GM21576 (cell line): ENCODE data around the gene TUBA3C.

Experiments used
- ATAC-seq: cut with Tn5 transposase; IDR thresholded peaks from one replicate; pipeline ENCODE4 v1.9.1; 2021; ENCODE audit warnings: mild to moderate bottlenecking, moderate library complexity; ENCODE audit not compliant: unreplicated experiment

The TUBA3C gene

DNA sequence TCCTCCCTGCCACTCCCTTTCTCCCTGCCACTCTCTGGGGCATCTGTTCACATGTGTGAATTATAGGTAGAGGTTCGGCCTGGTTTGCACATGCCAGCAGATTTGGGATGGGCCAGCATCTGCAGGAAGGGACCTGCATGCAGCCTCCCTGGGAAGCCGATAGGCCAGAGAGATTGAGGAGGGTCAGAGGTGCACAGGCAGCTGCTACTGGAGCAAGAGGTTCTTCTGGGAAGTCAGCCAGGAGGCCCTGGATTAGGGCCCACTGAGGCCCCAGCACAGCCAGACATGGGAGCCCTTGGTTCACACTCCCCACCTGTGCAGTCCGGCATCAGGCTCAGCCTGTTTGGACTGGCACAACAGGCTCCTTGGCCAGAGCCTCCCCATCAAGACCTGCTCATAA, 12.1 kb downstream of the TUBA3C start:
- ATAC-seq, result no peak

DNA sequence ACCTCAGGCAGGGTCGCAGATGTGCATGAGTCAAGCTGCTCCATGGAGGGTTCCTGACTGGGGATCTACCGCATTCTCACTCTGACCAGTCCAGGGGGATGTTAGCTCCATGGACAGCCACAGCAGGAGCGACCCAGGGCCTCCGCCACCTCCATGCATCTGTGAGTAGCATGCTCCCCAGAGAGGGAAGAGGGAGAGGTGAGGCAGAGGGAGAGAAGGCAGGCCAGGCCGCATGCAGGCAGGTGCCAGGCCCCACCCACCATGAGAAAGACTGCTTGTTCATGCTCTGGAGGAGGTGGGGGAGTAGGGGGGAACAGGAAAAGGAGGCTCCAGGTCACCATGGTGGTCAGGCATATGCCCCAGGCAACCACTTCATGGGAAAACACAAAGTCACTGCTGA, 20.3 kb downstream of the TUBA3C start:
- ATAC-seq, result no peak

DNA sequence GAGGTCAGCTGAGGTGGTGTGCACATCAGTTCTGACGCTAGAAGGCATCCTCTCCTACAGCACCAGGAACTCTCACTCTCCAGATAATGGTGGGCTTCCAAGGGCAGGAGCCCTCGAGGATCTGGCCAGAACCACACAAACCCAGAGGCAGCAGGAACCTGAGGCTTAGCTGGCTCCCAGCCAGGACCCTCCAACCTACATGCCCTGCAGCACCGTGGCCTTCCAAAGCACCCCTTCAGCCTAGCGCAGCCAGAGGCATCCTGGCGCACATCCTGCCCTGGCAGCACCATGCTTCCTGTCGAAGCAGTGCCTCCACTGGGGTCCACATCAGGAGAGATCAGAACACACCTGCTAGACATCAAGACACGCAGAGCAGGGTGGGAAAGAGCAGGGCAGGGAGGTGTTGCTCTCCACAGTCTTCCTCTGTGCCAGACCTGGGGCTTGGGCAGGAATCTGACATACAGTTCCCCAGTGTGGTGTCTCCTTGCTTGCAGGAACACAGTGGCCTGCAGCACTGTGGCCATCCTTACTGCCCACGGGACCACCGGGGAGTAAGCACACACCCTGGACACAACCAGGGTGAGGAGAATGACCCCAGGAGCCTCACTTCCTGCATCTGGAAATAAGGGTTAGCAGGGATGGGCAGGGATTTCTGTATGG, 21.7 kb downstream of the TUBA3C start:
- no peak for ATAC-seq

DNA sequence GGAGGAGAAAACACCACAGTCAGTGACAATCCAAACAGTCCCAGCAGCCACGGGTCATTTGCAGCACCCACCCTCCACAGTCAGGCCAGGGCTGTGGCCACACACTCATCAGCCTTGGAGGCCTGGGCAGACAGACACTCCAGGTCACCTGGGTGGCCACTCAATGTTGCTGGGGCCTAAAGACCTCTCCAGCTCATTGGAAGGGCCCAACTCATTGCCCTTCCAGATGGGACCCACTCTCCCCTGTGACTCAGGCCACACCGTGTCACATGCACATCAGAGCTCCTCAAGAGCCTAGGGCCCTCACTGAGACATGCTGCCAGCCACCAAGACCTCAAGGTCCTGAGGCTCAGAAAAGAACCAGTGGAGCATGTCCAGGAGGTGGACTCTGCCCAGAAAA, 22.4 kb downstream of the TUBA3C start:
- ATAC-seq, result no peak

DNA sequence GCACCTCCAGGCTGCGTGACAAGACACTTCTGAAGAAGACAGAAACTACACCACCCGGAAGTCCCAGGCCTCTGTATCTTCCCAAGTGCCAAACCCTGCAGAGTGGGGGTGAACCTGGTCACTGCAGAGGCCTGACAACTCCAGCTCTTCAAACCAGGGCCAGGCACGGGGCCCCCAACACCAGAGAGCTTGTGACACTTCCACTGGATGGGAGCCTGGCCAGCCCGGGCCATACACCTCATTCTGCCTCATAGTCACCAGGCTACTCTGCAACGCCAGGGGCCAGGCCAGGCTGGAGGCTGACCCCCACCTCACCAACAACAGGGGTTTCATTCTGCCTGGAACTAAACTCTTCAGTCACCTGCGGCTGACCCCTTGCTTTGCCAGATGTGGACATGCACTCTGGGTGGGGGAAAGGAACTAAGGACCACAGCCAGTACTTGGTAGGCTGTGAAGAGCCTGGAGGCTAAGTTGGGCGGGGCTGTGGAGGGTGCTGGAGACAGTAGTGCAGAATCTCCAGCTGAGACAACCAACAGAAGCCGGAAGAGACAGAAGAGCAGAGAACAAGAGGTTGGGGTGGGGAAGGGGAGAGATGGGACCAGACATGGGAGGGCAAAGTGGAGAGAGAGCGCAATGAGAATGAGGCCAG, 23.0 kb downstream of the TUBA3C start:
- ATAC-seq, result no peak

DNA sequence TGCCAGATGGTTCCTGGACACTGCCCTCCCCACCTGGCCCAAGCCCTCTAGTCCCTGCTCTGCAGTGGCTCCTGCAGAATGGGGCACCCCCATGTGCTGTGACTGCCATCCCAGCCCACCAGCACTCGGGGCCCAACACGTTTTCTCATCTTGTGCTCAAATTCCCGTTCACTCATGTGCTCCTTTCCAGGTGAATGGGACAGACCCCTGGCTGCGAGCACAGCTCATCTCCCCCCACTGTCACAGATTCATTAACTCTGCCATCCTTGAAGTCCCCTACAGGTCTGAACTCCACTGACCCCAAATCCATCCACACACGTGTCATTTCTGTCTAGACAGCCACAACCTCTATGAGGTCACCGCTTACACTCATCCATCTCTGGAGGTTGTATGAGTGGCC, 23.6 kb downstream of the TUBA3C start:
- no peak for ATAC-seq

DNA sequence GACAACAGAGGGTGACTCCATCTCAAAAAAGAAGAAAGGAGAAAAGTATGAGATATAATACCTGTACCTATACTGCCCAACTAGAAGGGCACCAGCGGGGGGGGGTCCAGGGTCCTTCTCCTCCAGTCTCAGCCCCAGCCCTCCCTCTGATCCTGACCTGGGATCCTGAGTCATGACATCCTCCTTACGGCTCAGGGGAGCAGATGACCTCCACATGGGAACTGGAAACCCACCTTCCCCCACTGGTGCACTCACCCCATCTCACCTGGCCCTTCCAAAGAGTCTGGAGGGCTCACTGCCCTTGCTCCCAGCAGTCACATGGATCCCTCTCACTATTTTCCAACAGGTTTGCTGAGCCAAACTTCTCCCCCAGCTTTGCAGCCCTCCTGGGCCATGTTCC, 24.2 kb downstream of the TUBA3C start:
- ATAC-seq, result no peak

DNA sequence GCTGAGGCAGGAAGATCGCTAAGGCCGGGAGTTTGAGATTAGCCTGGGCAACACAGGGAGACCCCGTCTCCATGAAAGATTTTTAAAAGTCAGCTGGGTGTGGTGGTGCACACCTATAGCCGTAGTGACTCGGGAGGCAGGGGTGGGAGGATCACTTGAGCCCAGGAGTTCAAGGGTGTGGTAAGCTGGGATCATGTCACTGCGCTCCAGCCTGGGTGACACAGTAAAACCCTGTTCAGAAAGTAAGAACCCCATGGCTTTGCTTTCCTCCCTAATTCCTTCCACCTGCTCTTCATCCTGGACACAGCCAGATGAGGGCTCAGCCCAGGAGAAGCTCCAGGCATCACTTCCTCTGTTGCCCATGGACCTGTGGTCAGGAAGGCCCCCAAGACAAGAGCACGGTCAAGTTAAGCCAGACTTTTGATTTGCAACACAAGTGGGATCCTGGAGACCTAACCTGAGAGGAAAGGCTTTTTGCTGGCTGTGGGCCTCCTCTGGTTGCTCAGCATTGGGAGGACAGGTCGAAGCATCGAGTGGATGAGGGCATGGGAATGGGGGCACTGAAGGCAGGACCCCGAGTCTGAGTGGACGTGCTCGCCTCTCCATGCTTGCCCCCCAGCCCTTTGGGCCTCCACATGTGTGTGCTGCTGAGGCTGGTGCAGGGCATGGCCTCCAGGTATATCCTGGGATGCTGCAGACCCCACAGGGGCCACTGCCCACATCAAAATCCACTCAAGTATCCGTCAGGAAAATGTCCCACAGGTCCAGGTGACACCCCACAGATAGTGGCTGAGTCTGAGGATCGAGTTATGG, 25.4 kb downstream of the TUBA3C start:
- no peak for ATAC-seq

DNA sequence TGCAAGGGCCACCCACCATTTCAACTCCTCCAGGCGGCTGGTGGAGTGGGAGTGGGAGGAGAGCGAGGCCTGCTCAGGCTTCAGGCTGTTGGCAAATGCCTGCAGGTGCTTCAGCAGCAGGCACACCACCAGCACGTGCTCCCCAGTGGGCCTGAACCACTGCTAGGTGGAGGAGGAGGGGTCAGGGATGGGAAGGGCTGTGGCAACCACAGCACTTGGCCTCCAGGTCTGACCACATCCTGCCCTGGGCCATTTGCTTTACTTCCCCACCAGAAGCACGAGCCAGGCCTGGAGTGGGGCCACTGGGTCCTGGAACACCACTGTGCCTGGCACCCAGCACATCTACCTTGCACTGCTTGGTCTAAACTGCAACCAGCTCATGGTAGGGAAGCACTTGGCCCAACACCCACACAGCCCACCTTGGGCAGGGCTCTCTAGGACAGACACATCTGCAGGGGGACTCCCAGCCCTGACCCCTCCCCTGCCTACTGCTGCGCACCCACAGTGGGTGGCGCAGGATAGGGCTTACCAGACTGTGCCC, 26.2 kb downstream of the TUBA3C start:
- no peak for ATAC-seq

DNA sequence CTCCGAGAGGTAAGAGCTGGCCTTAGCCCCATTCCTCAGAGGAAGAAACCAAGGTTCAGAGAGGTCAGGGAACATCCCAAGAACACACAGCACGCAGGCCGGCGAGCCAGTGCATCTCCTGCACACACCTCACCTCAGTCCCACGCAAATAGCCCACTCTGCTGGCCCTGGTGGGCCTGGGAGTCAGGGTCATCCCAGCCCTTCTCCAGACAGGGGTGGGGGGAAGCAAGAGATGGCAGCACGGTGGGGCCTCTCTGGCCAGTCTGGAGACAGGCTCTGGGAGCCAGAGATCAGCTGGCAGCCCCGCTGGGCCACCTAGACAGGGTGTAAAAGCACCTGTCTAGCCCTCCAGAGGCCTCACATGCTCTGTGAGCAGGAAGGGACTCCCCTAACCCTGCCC, 26.8 kb downstream of the TUBA3C start:
- no peak for ATAC-seq

DNA sequence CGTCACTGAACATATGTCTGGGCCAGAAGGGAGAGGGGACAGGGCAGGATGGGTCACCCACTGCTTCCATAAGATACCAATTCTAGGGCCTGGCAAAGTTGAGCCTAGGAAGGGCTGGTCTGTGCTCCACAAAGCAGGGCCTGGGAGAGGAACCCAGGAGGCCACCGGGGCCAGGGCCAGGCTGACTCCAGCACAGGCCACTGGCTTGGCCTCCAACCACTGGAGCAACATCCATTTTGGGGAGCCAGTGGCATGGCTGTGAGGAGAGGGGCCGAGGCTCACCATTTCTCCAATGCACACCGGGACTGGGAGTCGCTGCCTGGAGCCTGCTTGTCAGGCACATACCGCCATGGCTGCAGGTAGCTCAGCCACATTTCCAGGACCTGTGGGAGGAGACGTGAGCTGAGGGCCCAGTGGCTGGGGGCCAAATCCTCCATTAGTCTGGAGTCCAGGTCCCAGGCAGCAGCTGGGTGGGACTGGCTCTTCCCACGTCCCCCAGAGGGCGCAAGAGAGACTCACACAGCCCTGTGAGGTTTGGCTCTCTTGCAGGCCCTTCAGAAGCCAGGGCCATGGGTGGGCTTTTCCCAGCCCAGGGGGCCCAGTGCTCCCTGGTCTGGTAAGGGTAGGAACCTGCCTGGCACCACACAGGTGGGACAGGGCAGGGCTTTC, 27.7 kb downstream of the TUBA3C start:
- no peak for ATAC-seq

DNA sequence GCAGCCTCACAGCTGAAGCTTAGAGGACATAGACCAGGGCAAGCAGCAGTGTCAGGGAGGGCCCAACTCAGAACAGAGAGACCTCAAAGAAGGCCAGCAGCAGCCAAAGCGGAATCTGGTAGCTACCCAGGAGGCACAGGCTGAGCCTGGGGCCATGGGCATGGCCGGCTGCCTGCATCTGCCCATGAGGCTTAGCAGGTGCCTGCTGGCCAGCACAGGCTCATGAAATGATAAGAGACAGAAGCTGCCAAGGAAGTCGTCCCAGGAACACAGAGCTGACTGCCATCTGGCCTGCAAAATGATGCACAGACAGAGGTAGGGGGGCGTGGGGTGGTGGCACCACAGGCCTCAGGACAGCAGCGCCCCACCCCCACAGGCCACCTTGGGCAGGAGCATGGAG, 29.2 kb downstream of the TUBA3C start:
- no peak for ATAC-seq

DNA sequence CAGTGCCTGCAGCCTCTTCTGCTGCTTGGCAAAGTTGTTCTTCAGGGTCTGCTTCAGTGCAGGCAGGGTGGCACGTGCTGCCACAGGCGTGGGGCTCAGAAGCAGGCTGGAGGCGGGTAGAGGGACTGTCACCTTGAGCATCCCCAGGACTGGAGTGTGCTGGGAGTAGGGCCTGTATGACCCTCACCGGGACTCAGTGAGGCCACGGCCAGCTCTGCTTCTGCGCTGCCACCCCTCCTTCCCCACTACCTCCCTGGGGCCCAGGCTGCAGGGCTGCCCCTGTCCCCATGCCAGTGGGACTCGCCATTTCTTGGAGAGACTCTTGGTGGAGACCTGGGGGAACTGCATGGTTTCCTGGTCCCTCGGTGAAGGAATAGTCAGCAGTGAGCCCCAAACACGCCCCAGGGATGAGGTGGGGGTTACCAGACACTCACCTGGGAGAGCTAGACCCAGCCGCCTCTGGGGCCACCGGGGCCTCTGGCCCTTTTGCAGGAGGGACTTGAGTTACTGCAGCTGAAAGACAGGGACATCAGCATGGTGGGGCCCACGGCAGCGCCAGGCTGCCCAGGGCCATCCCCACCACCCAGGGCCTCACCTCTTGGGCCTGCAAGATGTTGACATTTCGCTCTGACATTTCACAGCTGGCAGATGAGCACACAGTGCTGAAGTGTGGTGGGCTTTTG, 29.9 kb downstream of the TUBA3C start:
- no peak for ATAC-seq

DNA sequence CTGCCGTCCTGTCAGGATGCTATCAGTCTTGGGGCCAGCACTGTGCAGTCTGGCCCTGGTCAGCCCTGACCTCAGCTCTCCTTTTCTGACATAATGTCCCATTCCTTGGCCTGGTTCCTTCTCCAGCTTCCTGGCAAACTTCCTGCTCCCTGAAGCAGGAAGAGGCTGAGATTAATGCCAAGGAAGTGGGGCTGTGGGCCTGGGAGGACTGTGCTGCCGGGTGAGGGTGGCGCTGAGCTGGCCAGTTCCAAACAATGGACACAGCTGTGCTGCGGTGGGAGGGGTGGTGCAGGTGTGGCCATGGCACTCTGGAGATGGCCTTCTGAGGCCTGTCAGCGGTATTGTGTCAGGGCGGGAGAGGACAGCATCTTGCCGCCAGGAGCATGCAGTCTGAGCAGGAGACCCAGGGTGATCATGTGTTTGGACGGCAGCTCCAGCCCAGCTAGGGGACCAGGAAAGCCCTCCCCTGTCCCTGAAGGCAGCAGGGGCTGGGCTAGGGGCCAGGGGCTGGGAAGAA, 30.9 kb downstream of the TUBA3C start:
- ATAC-seq, result no peak

DNA sequence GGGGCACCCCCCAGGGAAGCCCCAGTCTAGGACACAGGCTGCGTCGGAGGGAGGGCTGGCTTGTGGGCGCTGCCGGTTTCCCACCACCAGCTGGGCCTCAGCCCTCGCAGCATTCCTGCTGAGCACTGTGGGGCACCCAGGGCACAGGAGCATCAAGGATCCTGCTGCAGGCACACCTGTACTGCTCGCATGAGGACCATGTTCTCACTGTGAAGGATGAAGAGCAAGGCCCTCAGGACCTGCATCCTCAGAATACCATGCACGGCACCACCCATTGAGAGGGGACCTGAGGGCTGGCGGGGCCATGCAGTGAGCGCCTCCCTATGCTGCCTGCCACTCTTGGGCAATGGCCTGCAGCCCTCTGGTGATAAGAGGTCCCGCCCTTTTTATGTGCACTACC, 31.4 kb downstream of the TUBA3C start:
- ATAC-seq, result no peak

DNA sequence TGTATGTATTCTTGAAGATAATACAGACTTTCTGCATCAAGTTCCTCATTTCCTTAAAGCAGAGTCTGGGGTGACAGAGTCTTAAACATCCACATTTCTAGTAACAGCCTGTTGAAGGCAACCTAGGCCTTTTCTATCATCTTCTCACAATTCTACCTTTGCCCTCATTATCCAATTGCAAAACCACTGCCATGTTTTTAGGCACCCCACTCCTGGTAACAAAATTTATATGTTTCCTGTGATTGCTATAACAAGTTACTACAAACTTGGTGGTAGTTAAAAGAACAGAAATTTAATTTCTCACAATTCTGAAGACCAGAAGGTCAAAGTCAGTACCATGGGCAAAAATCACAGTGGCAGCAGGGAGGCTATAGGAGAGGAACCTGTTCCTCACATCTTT, 33.1 kb downstream of the TUBA3C start:
- no peak for ATAC-seq
